Stimulated activated naive CD4-positive, alpha-beta T cell (primary cell): ENCODE measurements around the gene APOB.

Experiments used
- DNase-seq, 6 experiments: peaks; one replicate each; lab custom pipeline; 2025; lab: John Stamatoyannopoulos, UW

APOB gene

GRCh38 chr2:21047141-21048009 is 3.5 kb upstream of the APOB start:
- no peak for DNase-seq

GRCh38 chr2:21046506-21046905 is 2.6 kb upstream of the APOB start:
- no peak for DNase-seq

- no peak for DNase-seq
Observed at GRCh38 chr2:21044694-21045371, 960 bp upstream of the APOB start.

GRCh38 chr2:21042958-21043743 is 722 bp downstream of the APOB start:
- DNase-seq, result peak in 5 of 6 experiments; percentile 7 to 37 (median 19)

- no peak for DNase-seq
Observed at GRCh38 chr2:21042708-21042957, 1.2 kb downstream of the APOB start.

- no peak for DNase-seq
Observed at GRCh38 chr2:21041943-21042707, 1.7 kb downstream of the APOB start.

- DNase-seq, result no peak
Observed at GRCh38 chr2:21041462-21041861, 2.4 kb downstream of the APOB start.

- no peak for DNase-seq
Observed at GRCh38 chr2:21040468-21041377, 3.1 kb downstream of the APOB start.

GRCh38 chr2:21039979-21040467 is 3.9 kb downstream of the APOB start:
- DNase-seq, result no peak

GRCh38 chr2:21039080-21039556 is 4.8 kb downstream of the APOB start:
- DNase-seq, result no peak

- DNase-seq, result no peak
Observed at GRCh38 chr2:21038403-21039073, 5.3 kb downstream of the APOB start.

GRCh38 chr2:21037671-21038108 is 6.2 kb downstream of the APOB start:
- DNase-seq, result no peak

- no peak for DNase-seq
Observed at GRCh38 chr2:21036708-21037670, 6.9 kb downstream of the APOB start.

- DNase-seq, result no peak
Observed at GRCh38 chr2:21035974-21036707, 7.7 kb downstream of the APOB start.

- no peak for DNase-seq
Observed at GRCh38 chr2:21035282-21035973, 8.4 kb downstream of the APOB start.

- no peak for DNase-seq
Observed at GRCh38 chr2:21034972-21035279, 8.9 kb downstream of the APOB start.

GRCh38 chr2:21034156-21034971 is 9.5 kb downstream of the APOB start:
- DNase-seq, result no peak
